Measurements from ENCODE around the gene MBTPS2.
"Not testable (repeated sequence)": the region's sequence is repeated elsewhere in the genome, so short reads cannot be mapped to it uniquely, and the experiment has no call there.

Gene MBTPS2

GRCh38 chrX:21865436-21865835, 26.0 kb downstream of the MBTPS2 start:
- no peaks in the 10 kb centered on the region for H4K20me1 ChIP-seq (ENCODE audit: control insufficient read depth, insufficient read depth, low read depth, low read length)
- H3K79me2 ChIP-seq (ENCODE audit: control insufficient read depth, low read length), result no peaks in the 10 kb centered on the region
- H3K4me3 ChIP-seq (ENCODE audit: low read length), result no peak overlapping the region
- H3K27me3 ChIP-seq (ENCODE audit: control insufficient read depth, low read length), result no peaks in the 10 kb centered on the region
- no peak overlapping the region for H3K4me2 ChIP-seq (ENCODE audit: low read length)
- no peaks in the 10 kb centered on the region for H3K36me3 ChIP-seq (ENCODE audit: control insufficient read depth, low read length)
- H3F3A ChIP-seq (ENCODE audit: control insufficient read depth, insufficient read depth), result no peaks in the 10 kb centered on the region
- TF ChIP-seq EZH2phosphoT487 (IDR thresholded peaks at IDR 0.05; ENCODE audit: borderline replicate concordance, low read length), result no peak
- TF ChIP-seq, protein P1, sequence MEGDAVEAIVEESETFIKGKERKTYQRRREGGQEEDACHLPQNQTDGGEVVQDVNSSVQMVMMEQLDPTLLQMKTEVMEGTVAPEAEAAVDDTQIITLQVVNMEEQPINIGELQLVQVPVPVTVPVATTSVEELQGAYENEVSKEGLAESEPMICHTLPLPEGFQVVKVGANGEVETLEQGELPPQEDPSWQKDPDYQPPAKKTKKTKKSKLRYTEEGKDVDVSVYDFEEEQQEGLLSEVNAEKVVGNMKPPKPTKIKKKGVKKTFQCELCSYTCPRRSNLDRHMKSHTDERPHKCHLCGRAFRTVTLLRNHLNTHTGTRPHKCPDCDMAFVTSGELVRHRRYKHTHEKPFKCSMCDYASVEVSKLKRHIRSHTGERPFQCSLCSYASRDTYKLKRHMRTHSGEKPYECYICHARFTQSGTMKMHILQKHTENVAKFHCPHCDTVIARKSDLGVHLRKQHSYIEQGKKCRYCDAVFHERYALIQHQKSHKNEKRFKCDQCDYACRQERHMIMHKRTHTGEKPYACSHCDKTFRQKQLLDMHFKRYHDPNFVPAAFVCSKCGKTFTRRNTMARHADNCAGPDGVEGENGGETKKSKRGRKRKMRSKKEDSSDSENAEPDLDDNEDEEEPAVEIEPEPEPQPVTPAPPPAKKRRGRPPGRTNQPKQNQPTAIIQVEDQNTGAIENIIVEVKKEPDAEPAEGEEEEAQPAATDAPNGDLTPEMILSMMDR (IDR thresholded peaks at IDR 0.05; ENCODE audit: low read depth, low read length, poor library complexity, severe bottlenecking), result no peak
- H3K4me1 ChIP-seq (ENCODE audit: control insufficient read depth, low read length), result no peaks in the 10 kb centered on the region
- H3K27ac ChIP-seq (ENCODE audit: low read depth, low read length), result no peak overlapping the region
- no peaks in the 10 kb centered on the region for H3K9me2 ChIP-seq (replicated peaks; ENCODE audit: control insufficient read depth, low read length)
- H3K9me3 ChIP-seq (ENCODE audit: control insufficient read depth, insufficient read depth, low read length), result no peaks in the 10 kb centered on the region

DNA sequence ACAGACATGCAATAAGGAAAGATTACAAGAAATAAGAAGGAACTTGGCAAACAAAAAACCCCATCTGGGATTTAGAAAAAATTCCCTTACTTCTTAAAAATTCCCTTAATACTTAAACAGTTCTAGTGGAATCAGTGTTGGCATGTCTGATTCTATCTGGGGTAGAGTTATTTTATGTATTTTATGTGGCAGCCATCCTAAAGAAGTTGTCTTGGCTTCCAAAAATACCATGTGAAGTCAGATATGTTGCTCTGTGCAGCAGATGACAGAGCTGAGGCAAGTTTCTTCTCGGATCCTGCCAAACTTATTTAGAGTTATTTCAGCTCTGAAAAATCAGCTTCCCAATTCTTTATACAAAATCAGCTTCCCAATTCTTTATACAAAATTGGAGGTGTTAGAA, 31.1 kb downstream of the MBTPS2 start:
- no peak overlapping the region for H3K27ac ChIP-seq (ENCODE audit: low read depth, low read length)
- no peak for TF ChIP-seq EZH2phosphoT487 (IDR thresholded peaks at IDR 0.05; ENCODE audit: borderline replicate concordance, low read length)
- TF ChIP-seq, protein P1 (IDR thresholded peaks at IDR 0.05; ENCODE audit: low read depth, low read length, poor library complexity, severe bottlenecking), result no peak
- no peaks in the 10 kb centered on the region for H3F3A ChIP-seq (ENCODE audit: control insufficient read depth, insufficient read depth)
- H3K79me2 ChIP-seq (ENCODE audit: control insufficient read depth, low read length), result no peaks in the 10 kb centered on the region
- no peak overlapping the region for H3K4me2 ChIP-seq (ENCODE audit: low read length)
- H3K4me3 ChIP-seq (ENCODE audit: low read length), result no peak overlapping the region
- no peaks in the 10 kb centered on the region for H3K36me3 ChIP-seq (ENCODE audit: control insufficient read depth, low read length)
- no peaks in the 10 kb centered on the region for H4K20me1 ChIP-seq (ENCODE audit: control insufficient read depth, insufficient read depth, low read depth, low read length)
- H3K27me3 ChIP-seq (ENCODE audit: control insufficient read depth, low read length), result no peaks in the 10 kb centered on the region
- H3K9me3 ChIP-seq (ENCODE audit: control insufficient read depth, insufficient read depth, low read length), result no peaks in the 10 kb centered on the region
- no peaks in the 10 kb centered on the region for H3K9me2 ChIP-seq (replicated peaks; ENCODE audit: control insufficient read depth, low read length)
- H3K4me1 ChIP-seq (ENCODE audit: control insufficient read depth, low read length), result no peaks in the 10 kb centered on the region

- TF ChIP-seq, protein P1 (IDR thresholded peaks at IDR 0.05; ENCODE audit: low read depth, low read length, poor library complexity, severe bottlenecking), result no peak
- no peak for TF ChIP-seq EZH2phosphoT487 (IDR thresholded peaks at IDR 0.05; ENCODE audit: borderline replicate concordance, low read length)
- Histone ChIP-seq H3K9me3 (ENCODE audit: control insufficient read depth, insufficient read depth, low read length) (no peaks in the 10 kb centered on the region), H3K27ac (ENCODE audit: low read depth, low read length) (no peak overlapping the region), H3F3A (ENCODE audit: control insufficient read depth, insufficient read depth) (no peaks in the 10 kb centered on the region), H3K4me3 (ENCODE audit: low read length) (no peak overlapping the region), H3K79me2 (ENCODE audit: control insufficient read depth, low read length) (no peaks in the 10 kb centered on the region), H3K9me2 (replicated peaks; ENCODE audit: control insufficient read depth, low read length) (no peaks in the 10 kb centered on the region), H3K27me3 (ENCODE audit: control insufficient read depth, low read length) (no peaks in the 10 kb centered on the region), H3K36me3 (ENCODE audit: control insufficient read depth, low read length) (no peaks in the 10 kb centered on the region), H4K20me1 (ENCODE audit: control insufficient read depth, insufficient read depth, low read depth, low read length) (no peaks in the 10 kb centered on the region), H3K4me1 (ENCODE audit: control insufficient read depth, low read length) (no peaks in the 10 kb centered on the region), H3K4me2 (ENCODE audit: low read length) (no peak overlapping the region)
Observed at GRCh38 chrX:21873063-21873775, 33.8 kb downstream of the MBTPS2 start.

DNA sequence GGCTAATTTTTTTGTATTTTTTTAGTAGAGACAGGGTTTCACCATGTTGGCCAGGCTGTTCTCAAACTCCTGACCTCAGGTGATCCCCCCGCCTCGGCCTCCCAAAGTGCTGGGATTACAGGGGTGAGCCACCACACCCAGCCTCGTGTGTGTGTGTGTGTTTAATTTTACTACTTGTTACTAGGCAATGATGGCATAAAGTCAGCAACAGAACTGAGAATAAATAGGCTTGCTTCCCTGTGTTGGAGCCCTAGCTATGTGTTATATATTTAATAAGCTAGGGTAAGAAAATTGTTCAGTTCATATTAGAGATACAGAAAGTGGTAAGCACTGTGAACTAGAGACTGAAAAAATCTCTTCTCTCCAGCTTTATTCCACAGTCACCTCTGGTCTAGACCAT, 34.8 kb downstream of the MBTPS2 start:
- not testable (repeated sequence) for H3K4me2 ChIP-seq (ENCODE audit: low read length); H3F3A ChIP-seq (ENCODE audit: control insufficient read depth, insufficient read depth); H3K36me3 ChIP-seq (ENCODE audit: control insufficient read depth, low read length); H3K79me2 ChIP-seq (ENCODE audit: control insufficient read depth, low read length); H3K27ac ChIP-seq (ENCODE audit: low read depth, low read length); H3K4me3 ChIP-seq (ENCODE audit: low read length); H3K9me3 ChIP-seq (ENCODE audit: control insufficient read depth, insufficient read depth, low read length); H4K20me1 ChIP-seq (ENCODE audit: control insufficient read depth, insufficient read depth, low read depth, low read length); H3K4me1 ChIP-seq (ENCODE audit: control insufficient read depth, low read length); H3K27me3 ChIP-seq (ENCODE audit: control insufficient read depth, low read length); H3K9me2 ChIP-seq (replicated peaks; ENCODE audit: control insufficient read depth, low read length)

All from DOHH2 (cell line).